Liver (tissue), 9 donors: ENCODE measurements around the gene MKNK1. TPM values are rescaled to one million over a fixed set of nuclear protein-coding genes. Genes with fewer than 3 reads are reported as not detected.

Experiments
- DNase-seq: peaks from one replicate; pipeline ENCODE4 v3.0.0-alpha.2; 2017; ENCODE audit warnings: low spot score
- H3K27ac ChIP-seq, 2 donors: one replicate each; pipeline ENCODE4 v1.7.0; 2013; ENCODE audit warnings: inconsistent platforms in 2 of 2, low read length in 2 of 2, control low read depth in 1 of 2, low read depth in 1 of 2, mild to moderate bottlenecking in 1 of 2
- H3K27me3 ChIP-seq, 4 donors: one replicate each; pipeline versions ENCODE4 v1.6.1 to v1.7.0; 2013; ENCODE audit warnings: low read length in 3 of 4, inconsistent platforms in 1 of 4, mild to moderate bottlenecking in 1 of 4, moderate library complexity in 1 of 4; ENCODE audit not compliant: control insufficient read depth in 4 of 4, insufficient read depth in 4 of 4
- H3K36me3 ChIP-seq, 4 donors: one replicate each; pipeline versions ENCODE4 v1.6.1 to v1.7.0; 2013; ENCODE audit warnings: low read length in 3 of 4, mild to moderate bottlenecking in 3 of 4, low read depth in 1 of 4, moderate library complexity in 1 of 4; ENCODE audit not compliant: control insufficient read depth in 4 of 4, insufficient read depth in 3 of 4
- H3K4me1 ChIP-seq, 4 donors: one replicate each; pipeline versions ENCODE4 v1.6.1 to v1.7.0; 2013; ENCODE audit warnings: low read length in 3 of 4, mild to moderate bottlenecking in 3 of 4, moderate library complexity in 1 of 4; ENCODE audit not compliant: control insufficient read depth in 4 of 4, insufficient read depth in 4 of 4
- H3K4me3 ChIP-seq, 3 donors: one replicate each; pipeline versions ENCODE4 v1.6.1 to v1.7.0; 2013; ENCODE audit warnings: low read length in 3 of 3, control low read depth in 1 of 3, low read depth in 1 of 3, mild to moderate bottlenecking in 1 of 3
- H3K9ac ChIP-seq, 2 donors: one replicate each; pipeline ENCODE4 v1.7.0; 2013; ENCODE audit warnings: low read length in 2 of 2, mild to moderate bottlenecking in 2 of 2, moderate library complexity in 2 of 2, control low read depth in 1 of 2, low read depth in 1 of 2
- H3K9me3 ChIP-seq, 4 donors: one replicate each; pipeline versions ENCODE4 v1.6.1 to v1.7.0; 2013; ENCODE audit warnings: low read length in 3 of 4; ENCODE audit not compliant: control insufficient read depth in 4 of 4
- EGR1 ChIP-seq, 2 donors: IDR thresholded peaks; 2 replicates each; pipeline ENCODE4 v1.6.1; 2016 to 2018; ENCODE audit warnings: antibody characterized with exemption in 2 of 2, low read depth in 2 of 2
- FOXA1 ChIP-seq: IDR thresholded peaks from 2 replicates; pipeline ENCODE4 v1.6.1; 2016; ENCODE audit warnings: antibody characterized with exemption
- FOXA2 ChIP-seq: IDR thresholded peaks from 2 replicates; pipeline ENCODE4 v1.6.1; 2016; ENCODE audit warnings: antibody characterized with exemption
- HNF4A ChIP-seq, 2 donors: conservative IDR thresholded peaks; 2 replicates each; pipeline ENCODE4 v1.6.1; 2016; ENCODE audit warnings: antibody characterized with exemption in 2 of 2, mild to moderate bottlenecking in 2 of 2
- HNF4G ChIP-seq: IDR thresholded peaks from 2 replicates; pipeline ENCODE4 v1.6.1; 2016; ENCODE audit warnings: antibody characterized with exemption
- JUND ChIP-seq, 2 donors: IDR thresholded peaks; 2 replicates each; pipeline ENCODE4 v1.6.1; 2016; ENCODE audit warnings: antibody characterized with exemption in 2 of 2
- MAX ChIP-seq: IDR thresholded peaks from 2 replicates; pipeline ENCODE4 v1.6.1; 2016; ENCODE audit warnings: antibody characterized with exemption
- RAD21 ChIP-seq, 2 donors: IDR thresholded peaks; 2 replicates each; pipeline ENCODE4 v1.6.1; 2016; ENCODE audit warnings: antibody characterized with exemption in 2 of 2, mild to moderate bottlenecking in 2 of 2
- REST ChIP-seq: IDR thresholded peaks from 2 replicates; pipeline ENCODE4 v1.6.1; 2016; ENCODE audit warnings: antibody characterized with exemption, mild to moderate bottlenecking
- RXRA ChIP-seq, 2 donors: IDR thresholded peaks; 2 replicates each; pipeline ENCODE4 v1.6.1; 2017 to 2018; ENCODE audit warnings: antibody characterized with exemption in 2 of 2, mild to moderate bottlenecking in 1 of 2
- TAF1 ChIP-seq: conservative IDR thresholded peaks from 2 replicates; pipeline ENCODE4 v1.6.1; 2016; ENCODE audit warnings: antibody characterized with exemption, mild to moderate bottlenecking
- YY1 ChIP-seq: IDR thresholded peaks from 2 replicates; pipeline ENCODE4 v1.6.1; 2016; ENCODE audit warnings: antibody characterized with exemption, mild to moderate bottlenecking
- ZBTB33 ChIP-seq: IDR thresholded peaks from 2 replicates; pipeline ENCODE4 v1.6.1; 2016; ENCODE audit warnings: antibody characterized with exemption
- WGBS: extraction: QIAGEN DNeasy Blood & Tissue Kit; methylation state at CpG from one replicate; pipeline ENCODE4 v1.1.7; 2013; 5-methylcytosine and 5-hydroxymethylcytosine counted together
- polyA plus RNA-seq, 2 donors: library from polyadenylated mRNA; stranded (reverse) in 1 of 2; unstranded in 1 of 2; fragments of 200-250 nt in 1 of 2; fragments of >200 nt in 1 of 2; fragmentation: Nextera tagmentation in 1 of 2; extraction: Ambion mirVana in 1 of 2; gene quantifications; one replicate each; pipeline versions ENCODE4 v1.2.1 to v1.2.3, GENCODE V29; 2013 to 2015
- total RNA-seq, 2 donors: library from RNA; depleted of rRNA; stranded (reverse); fragments of >200 nt; gene quantifications; one replicate each; pipeline ENCODE4 v1.2.3, GENCODE V29; 2014
- TF ChIP-seq, protein P1 (sequence below): fragments of 150-350 bp; IDR thresholded peaks from 2 replicates; pipeline ENCODE4 v1.5.1; 2017; ENCODE audit warnings: improper control_type of control experiment, low read depth, low read length; ENCODE audit not compliant: missing input control
- TF ChIP-seq, protein P2 (sequence below): IDR thresholded peaks from 2 replicates; pipeline ENCODE4 v1.6.1; 2016; ENCODE audit warnings: antibody characterized with exemption
- donor health status: healthy.
- donor health status: healthy.
- donor health status: healthy.
- donor health status: healthy.
- donor health status: healthy.

Gene MKNK1
- total and polyA plus RNA-seq, 4 donors = 10.2 to 30.8 (median 18.3) TPM

DNA sequence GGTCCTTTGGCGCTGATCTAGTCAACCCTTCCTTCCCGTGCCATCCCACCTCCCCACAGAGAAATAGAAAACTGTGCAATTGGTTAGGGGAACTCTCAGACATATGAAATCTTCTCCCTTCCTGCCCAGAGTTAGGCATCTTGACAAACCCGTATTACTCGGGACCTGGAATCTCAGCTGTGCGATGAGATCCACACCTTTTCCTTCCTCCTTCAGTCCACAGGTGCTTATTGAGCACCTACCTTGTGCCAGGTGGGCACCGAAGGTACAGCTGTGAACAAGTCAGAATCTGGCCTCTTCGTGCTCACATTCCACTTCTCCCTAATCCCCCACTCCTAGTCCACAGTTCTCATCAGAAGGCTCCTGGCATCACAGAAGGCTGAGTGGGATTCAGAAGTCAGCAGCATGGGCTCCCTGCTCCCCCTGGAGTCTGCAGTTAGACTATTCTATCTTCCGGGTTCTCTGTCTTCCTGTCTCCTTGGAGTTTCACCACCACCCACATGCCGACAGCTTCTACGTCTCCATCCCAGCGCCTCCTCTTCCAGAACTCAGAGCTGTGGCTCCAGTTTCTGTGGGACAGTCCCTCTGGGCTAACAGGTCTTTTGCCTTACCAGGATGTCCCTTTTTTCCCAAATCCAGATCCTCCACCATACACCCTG is 75.6 kb downstream of the MKNK1 start:
- Histone ChIP-seq H3K36me3 (no peaks in the 10 kb centered on the region), H3K27ac (no peak overlapping the region), H3K9me3 (no peaks in the 10 kb centered on the region), H3K4me3 (no peak overlapping the region), H3K9ac (no peak overlapping the region), H3K27me3 (no peaks in the 10 kb centered on the region), H3K4me1 (peaks cover 3 to 17% (median 13%) of the 10 kb centered on the region in 4 donors)
- DNase-seq = no peak
- TF ChIP-seq MAX (no peak), RAD21 (IDR thresholded peaks at IDR 0.05) (no peak), YY1 (no peak), FOXA1 (no peak), FOXA2 (no peak), TAF1 (no peak), HNF4A (conservative IDR thresholded peaks at IDR 0.05) (no peak), REST (no peak), JUND (IDR thresholded peaks at IDR 0.05) (no peak), HNF4G (no peak), RXRA (IDR thresholded peaks at IDR 0.05) (no peak), ZBTB33 (no peak), EGR1 (IDR thresholded peaks at IDR 0.05; ENCODE audit: low read depth in 2 of 2) (no peak)
- TF ChIP-seq, protein P1, sequence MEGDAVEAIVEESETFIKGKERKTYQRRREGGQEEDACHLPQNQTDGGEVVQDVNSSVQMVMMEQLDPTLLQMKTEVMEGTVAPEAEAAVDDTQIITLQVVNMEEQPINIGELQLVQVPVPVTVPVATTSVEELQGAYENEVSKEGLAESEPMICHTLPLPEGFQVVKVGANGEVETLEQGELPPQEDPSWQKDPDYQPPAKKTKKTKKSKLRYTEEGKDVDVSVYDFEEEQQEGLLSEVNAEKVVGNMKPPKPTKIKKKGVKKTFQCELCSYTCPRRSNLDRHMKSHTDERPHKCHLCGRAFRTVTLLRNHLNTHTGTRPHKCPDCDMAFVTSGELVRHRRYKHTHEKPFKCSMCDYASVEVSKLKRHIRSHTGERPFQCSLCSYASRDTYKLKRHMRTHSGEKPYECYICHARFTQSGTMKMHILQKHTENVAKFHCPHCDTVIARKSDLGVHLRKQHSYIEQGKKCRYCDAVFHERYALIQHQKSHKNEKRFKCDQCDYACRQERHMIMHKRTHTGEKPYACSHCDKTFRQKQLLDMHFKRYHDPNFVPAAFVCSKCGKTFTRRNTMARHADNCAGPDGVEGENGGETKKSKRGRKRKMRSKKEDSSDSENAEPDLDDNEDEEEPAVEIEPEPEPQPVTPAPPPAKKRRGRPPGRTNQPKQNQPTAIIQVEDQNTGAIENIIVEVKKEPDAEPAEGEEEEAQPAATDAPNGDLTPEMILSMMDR = no peak
- TF ChIP-seq, protein P2, sequence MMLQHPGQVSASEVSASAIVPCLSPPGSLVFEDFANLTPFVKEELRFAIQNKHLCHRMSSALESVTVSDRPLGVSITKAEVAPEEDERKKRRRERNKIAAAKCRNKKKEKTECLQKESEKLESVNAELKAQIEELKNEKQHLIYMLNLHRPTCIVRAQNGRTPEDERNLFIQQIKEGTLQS = no peak
- WGBS = 42% methylated on average over 11 of the region's 11 CpGs
